ENCODE data around the gene KDM4B.

Gene KDM4B

DNA sequence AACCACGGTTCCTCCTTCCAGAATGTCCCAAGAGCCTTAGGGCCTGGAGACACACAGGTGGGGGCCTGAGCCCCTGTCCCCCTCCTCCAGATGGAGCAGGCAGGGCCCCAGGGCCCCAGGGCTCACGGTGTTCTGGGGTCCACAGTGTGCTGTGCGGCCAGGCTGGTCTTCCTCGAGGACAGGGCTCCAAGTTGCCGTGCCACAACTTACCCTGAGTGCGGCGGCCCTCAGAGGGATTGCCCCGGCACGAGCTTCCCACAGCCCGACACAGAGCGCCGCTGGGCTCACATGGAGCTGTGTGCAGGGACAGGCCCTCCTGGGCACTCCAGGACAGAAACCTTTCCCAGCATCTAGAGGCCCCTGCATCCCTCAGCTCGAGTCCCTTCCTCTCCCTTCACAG lies 160.8 kb downstream of the KDM4B start:
- CTCF ChIA-PET: no interaction called here

DNA sequence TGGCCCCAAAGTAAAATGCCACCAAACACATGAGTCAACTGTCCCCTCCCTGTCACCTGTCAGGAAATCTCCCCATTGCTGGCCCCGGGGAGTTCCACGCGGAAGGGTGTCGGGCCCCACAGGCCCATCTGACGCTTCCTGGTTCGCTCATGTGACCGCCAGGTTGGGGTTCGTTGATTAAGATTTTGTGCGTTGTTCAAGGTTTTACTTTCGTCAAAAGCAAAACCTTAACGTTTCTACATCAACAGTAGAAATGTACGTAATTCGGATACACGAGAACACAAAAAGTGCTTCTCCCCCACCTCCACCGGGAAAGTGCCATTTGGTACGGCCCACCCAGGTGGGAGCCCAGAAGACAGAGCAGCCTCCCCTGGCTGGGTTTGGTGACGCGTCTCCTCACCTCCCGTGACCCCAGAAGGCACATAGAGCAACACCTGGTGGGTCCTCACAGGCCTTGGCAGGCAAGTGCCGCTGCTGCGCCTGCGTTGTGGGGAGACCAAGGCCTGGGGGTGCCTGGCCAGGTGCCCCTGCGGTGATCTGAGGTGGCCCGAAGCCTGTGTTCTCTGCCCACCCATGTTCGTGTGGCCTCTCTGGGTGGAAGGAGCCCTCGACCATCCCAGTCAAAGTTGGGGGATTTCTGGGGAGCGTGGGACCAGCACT lies 161.6 kb downstream of the KDM4B start:
- Mint-ChIP-seq H3K27ac (peak overlapping the region; percentile 85), H3K36me3 (peaks cover 5% of the 10 kb centered on the region), H3K9me3 (no peaks in the 10 kb centered on the region), H3K27me3 (no peaks in the 10 kb centered on the region), H3K4me3 (no peak overlapping the region), H3K4me1 (peaks cover 17% of the 10 kb centered on the region)
- peak; percentile 47 for DNase-seq
- CTCF ChIA-PET: no interaction called here

More for the DNA sequence above, 160.8 kb downstream of the KDM4B start:
- H3K36me3 Mint-ChIP-seq: peaks cover 4% of the 10 kb centered on the region
- H3K4me1 Mint-ChIP-seq: peaks cover 17% of the 10 kb centered on the region
- H3K4me3 Mint-ChIP-seq: no peak overlapping the region
- no peaks in the 10 kb centered on the region for H3K9me3 Mint-ChIP-seq
- no peak for DNase-seq
- no peaks in the 10 kb centered on the region for H3K27me3 Mint-ChIP-seq
- H3K27ac Mint-ChIP-seq: peak overlapping the region; percentile 85

DNA sequence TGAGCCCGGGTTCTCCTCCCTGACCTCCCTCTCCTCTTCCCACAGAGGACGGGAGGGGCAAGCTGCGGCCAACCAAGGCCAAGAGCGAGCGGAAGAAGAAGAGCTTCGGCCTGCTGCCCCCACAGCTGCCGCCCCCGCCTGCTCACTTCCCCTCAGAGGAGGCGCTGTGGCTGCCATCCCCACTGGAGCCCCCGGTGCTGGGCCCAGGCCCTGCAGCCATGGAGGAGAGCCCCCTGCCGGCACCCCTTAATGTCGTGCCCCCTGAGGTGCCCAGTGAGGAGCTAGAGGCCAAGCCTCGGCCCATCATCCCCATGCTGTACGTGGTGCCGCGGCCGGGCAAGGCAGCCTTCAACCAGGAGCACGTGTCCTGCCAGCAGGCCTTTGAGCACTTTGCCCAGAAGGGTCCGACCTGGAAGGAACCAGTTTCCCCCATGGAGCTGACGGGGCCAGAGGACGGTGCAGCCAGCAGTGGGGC lies 162.2 kb downstream of the KDM4B start:
- Mint-ChIP-seq H3K36me3 (peaks cover 5% of the 10 kb centered on the region), H3K27ac (peak overlapping the region; percentile 85), H3K9me3 (no peaks in the 10 kb centered on the region), H3K27me3 (no peaks in the 10 kb centered on the region), H3K4me1 (peaks cover 13% of the 10 kb centered on the region), H3K4me3 (no peak overlapping the region)
- CTCF ChIA-PET: no interaction called here
- DNase-seq: no peak

DNA sequence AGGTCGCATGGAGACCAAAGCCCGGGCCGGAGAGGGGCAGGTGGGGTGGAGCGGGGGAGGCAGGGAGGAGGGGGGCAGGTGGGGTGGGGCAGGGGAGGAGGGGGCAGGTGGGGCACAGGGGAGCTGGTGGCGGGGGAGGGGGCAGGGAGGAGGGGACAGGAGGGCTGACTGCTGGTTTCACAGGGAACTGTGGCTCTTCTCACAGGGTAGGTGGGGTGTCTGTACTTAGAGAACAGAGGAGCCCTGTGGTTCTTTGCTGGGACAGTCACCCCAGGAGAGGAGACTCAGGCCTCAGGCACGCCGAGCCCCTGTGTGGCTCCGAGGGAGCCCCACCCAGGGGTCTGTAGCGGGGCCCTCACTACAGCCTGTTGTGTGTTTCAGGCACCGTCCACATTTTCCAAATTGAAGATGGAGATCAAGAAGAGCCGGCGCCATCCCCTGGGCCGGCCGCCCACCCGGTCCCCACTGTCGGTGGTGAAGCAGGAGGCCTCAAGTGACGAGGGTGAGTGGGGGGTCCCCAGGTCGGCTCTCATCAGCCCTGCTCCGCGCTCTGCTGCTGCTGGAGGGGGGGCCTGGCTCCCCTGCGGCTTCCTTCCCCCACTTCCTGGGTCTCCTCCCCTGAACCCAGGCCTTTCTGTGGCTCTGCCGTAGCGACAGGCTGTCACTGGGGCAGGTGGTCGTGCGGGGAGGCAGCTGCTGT lies 162.7 kb downstream of the KDM4B start:
- Mint-ChIP-seq H3K27me3 (no peaks in the 10 kb centered on the region), H3K4me3 (no peak overlapping the region), H3K9me3 (no peaks in the 10 kb centered on the region), H3K36me3 (peaks cover 5% of the 10 kb centered on the region), H3K4me1 (peaks cover 13% of the 10 kb centered on the region), H3K27ac (no peak overlapping the region)
- DNase-seq: no peak
- CTCF ChIA-PET: no interaction called here

DNA sequence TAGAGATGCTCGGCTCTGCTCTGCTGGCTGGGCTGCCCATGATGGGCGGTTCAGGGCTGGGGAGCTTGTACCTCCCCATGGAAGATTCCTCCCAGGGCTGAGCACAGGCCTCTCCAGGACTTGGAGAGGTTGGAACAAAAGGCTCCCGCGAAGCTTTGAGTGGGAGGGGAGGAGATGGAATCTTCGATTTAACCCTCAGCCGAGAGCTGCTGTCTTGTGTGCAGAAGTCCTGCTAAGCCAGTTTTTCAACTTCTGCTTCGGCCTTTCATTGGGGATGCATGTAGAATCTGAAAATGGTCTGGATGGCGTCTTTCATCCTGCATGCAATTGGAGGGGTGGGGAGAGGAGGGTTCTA lies 163.3 kb downstream of the KDM4B start:
- peaks cover 10% of the 10 kb centered on the region for H3K36me3 Mint-ChIP-seq
- peaks cover 13% of the 10 kb centered on the region for H3K4me1 Mint-ChIP-seq
- no peak overlapping the region for H3K27ac Mint-ChIP-seq
- H3K9me3 Mint-ChIP-seq: no peaks in the 10 kb centered on the region
- CTCF ChIA-PET: no interaction called here
- no peaks in the 10 kb centered on the region for H3K27me3 Mint-ChIP-seq
- DNase-seq: no peak
- H3K4me3 Mint-ChIP-seq: no peak overlapping the region

DNA sequence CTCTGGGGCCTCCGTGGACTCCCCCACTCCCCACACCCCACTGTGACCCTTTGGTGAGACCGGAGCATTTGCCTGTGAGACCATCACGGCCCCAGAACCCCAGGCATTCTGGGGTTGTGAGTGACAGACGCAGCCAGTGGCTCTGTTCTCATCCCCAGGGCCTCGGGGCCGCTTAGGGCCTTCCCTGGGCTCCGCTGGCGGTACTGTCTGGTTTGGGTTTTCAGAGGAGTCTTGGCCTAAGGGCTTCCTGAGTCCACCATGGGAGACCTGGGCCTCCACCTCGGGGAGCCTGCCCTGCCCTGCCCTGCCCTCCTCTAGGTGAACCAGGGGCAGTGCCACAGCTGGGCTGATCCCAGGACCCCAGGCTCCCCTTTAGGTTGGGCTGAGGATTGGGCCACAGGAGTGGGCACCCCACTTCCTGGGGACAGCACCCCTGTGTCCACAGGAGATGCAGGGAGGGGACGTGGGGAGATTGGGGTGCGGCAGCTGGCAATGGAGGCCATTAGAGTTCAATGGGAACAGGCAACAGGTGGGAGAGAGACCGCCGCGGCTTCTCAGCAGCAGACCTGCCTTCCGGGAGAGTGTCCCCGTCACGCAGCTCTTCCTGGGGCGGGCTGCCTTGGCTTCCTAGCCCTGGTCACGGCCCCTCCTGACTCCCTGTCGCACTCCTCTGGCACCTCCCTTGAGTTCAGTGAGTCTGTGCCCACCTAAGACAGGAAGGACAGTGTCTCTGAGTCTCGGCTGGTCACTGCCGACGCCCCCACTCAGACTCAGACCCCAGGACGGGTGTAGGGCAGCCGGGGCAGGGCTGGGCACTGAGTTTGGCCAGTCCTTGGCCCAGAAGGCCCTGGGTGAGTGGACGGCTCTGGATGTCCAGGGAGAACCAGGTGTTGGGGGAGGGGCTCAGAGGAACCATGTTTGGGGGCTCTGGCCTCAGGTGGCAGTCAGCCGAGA lies 164.1 kb downstream of the KDM4B start:
- peaks cover 17% of the 10 kb centered on the region for H3K36me3 Mint-ChIP-seq
- H3K4me1 Mint-ChIP-seq: peaks cover 13% of the 10 kb centered on the region
- no peaks in the 10 kb centered on the region for H3K9me3 Mint-ChIP-seq
- no peak for DNase-seq
- H3K27me3 Mint-ChIP-seq: no peaks in the 10 kb centered on the region
- CTCF ChIA-PET: no interaction called here
- no peak overlapping the region for H3K27ac Mint-ChIP-seq
- H3K4me3 Mint-ChIP-seq: no peak overlapping the region

DNA sequence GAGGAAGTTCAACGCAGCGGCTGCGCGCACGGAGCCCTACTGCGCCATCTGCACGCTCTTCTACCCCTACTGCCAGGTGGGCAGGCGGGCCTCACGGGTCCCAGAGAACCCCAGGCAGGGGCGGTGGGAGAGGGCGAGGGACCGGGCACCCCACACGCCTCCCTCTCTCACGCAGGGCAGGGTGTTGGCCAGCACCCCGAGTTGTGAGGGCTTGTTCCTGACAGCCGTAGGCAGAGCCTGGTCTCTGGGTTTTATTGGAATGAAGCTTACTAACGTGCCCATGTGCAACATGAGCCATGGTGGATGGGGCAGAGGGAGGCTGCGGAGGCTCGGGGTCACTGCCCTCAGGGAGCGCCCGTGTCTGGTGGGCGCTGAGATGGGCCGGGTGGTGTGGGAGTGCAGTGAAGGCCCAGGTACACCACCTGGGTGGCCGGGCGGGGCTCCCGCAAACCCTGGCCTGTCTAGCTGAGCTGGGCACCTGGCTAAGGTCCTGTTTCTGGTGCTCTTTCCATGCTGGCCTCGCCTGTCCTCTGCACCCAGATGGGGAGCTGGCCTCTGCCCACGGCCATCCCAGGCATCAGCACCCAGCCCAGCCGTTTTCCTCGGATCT lies 165.2 kb downstream of the KDM4B start:
- H3K4me1 Mint-ChIP-seq: peaks cover 24% of the 10 kb centered on the region
- peaks cover 28% of the 10 kb centered on the region for H3K36me3 Mint-ChIP-seq
- DNase-seq: no peak
- CTCF ChIA-PET: no interaction called here
- H3K9me3 Mint-ChIP-seq: peaks cover 3% of the 10 kb centered on the region
- no peak overlapping the region for H3K27ac Mint-ChIP-seq
- H3K27me3 Mint-ChIP-seq: peaks cover 3% of the 10 kb centered on the region
- no peak overlapping the region for H3K4me3 Mint-ChIP-seq

DNA sequence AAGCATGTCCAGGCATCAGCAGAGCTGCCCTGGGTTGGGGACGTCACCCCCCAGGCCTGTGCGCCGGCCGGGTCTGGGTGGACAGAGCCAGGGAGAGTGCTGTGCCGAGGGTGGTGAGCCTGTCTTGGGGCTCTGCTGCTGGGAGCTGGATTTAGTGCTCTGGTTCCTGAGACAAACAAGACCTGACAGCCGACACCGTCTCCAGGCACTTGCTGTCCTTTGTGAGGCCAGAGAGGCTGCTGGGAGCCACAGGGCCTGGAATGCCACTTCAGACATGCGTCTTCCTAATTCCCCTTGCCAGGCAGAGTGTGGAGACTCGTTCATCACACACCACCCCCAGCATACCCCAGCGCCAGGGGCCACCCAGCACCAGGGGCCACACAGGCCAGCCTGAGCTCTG lies 165.8 kb downstream of the KDM4B start:
- Mint-ChIP-seq H3K27me3 (peaks cover 9% of the 10 kb centered on the region), H3K9me3 (peaks cover 5% of the 10 kb centered on the region), H3K36me3 (peaks cover 34% of the 10 kb centered on the region), H3K27ac (no peak overlapping the region), H3K4me3 (no peak overlapping the region), H3K4me1 (peaks cover 29% of the 10 kb centered on the region)
- DNase-seq: no peak
- CTCF ChIA-PET: no interaction called here

DNA sequence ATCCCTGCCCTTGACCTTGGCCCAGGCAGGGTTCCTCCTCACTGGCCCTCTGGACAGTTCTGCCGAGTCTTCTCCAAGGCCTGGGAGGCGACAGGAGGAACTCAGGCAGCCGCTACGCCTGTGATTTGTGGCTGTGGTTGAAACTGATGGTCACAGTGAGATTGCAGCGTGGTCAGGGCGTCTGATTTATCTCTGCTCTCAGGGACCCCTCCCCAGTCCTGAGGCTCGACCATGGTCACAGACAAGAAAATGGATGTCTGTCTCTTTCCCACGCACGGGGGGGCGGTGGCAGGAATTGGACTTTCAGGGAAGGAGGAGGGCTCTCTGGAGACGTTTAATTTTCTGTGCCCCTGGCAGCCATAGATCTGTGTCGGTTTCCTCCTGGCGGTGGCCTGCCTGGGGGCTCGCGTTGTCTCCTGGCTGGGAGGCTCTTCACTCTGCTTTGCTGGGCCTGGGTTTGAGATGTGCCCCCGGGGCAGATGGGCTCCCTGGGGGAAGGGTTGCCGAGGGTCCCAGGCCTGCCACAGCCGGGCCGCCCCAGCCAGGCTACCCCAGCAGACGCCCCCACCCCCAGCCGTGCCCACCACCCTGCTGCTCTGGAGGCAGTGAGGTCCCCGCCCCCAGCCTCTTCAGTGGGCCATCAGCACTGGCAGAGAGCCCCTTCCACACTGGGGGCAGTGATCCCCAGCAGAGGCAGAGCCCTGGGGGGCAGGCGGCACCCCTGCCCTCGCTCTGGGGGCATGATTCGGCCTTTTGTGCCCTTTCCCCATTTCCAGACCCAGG lies 167.4 kb downstream of the KDM4B start:
- H3K27me3 Mint-ChIP-seq: peaks cover 14% of the 10 kb centered on the region
- peaks cover 5% of the 10 kb centered on the region for H3K9me3 Mint-ChIP-seq
- H3K36me3 Mint-ChIP-seq: peaks cover 42% of the 10 kb centered on the region
- no peak overlapping the region for H3K4me3 Mint-ChIP-seq
- CTCF ChIA-PET: no interaction called here
- DNase-seq: no peak
- H3K27ac Mint-ChIP-seq: no peak overlapping the region
- peaks cover 26% of the 10 kb centered on the region for H3K4me1 Mint-ChIP-seq

DNA sequence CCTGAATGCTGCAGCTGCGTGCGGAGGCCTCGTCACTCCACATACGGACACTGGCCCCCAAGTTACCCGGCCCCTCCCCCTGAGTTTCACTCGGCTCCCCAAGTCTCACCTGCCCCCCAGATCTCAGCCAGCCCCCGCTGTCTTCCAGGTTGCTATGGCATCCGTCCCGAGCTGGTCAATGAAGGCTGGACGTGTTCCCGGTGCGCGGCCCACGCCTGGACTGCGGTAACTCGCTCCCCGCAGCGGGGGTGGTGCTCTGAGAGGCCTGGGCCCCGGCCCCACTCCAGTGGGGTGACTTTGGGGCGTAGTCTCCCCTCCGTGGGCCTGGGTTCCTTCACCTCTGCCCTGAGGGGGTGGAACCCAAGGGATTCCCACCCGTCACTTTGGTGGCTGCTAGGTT lies 168.2 kb downstream of the KDM4B start:
- DNase-seq: no peak
- H3K27ac Mint-ChIP-seq: no peak overlapping the region
- H3K9me3 Mint-ChIP-seq: peaks cover 5% of the 10 kb centered on the region
- H3K4me1 Mint-ChIP-seq: peaks cover 23% of the 10 kb centered on the region
- CTCF ChIA-PET: no interaction called here
- peaks cover 40% of the 10 kb centered on the region for H3K36me3 Mint-ChIP-seq
- peaks cover 14% of the 10 kb centered on the region for H3K27me3 Mint-ChIP-seq
- no peak overlapping the region for H3K4me3 Mint-ChIP-seq

DNA sequence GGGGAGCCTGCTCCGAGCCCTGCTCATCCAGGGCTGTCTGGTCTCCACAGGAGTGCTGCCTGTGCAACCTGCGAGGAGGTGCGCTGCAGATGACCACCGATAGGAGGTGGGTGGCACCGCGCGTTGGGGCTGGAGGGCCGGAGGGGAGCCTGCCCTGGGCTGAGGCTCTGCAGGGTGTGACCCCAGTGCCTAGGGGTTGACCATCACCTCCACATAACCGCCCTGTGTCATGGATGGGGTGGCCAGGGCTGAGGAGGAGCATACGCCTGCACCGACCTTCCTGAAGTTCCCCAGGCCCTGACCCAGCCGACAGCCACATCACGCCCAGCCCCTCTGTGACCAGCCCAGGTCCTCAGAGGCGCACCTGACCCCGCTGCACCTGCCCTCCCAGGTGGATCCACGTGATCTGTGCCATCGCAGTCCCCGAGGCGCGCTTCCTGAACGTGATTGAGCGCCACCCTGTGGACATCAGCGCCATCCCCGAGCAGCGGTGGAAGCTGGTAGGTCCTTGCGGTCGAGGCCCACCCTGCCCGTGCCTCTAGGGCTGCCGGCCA lies 168.7 kb downstream of the KDM4B start:
- H3K36me3 Mint-ChIP-seq: peaks cover 40% of the 10 kb centered on the region
- peaks cover 5% of the 10 kb centered on the region for H3K9me3 Mint-ChIP-seq
- H3K27ac Mint-ChIP-seq: no peak overlapping the region
- no peak for DNase-seq
- H3K27me3 Mint-ChIP-seq: peaks cover 14% of the 10 kb centered on the region
- CTCF ChIA-PET: interaction anchor here (0.6 kb wide), 1 partner anchor 88 kb away, joined by 3 read pairs; no protein-coding TSS in a partner anchor
- H3K4me1 Mint-ChIP-seq: peaks cover 23% of the 10 kb centered on the region
- H3K4me3 Mint-ChIP-seq: no peak overlapping the region

DNA sequence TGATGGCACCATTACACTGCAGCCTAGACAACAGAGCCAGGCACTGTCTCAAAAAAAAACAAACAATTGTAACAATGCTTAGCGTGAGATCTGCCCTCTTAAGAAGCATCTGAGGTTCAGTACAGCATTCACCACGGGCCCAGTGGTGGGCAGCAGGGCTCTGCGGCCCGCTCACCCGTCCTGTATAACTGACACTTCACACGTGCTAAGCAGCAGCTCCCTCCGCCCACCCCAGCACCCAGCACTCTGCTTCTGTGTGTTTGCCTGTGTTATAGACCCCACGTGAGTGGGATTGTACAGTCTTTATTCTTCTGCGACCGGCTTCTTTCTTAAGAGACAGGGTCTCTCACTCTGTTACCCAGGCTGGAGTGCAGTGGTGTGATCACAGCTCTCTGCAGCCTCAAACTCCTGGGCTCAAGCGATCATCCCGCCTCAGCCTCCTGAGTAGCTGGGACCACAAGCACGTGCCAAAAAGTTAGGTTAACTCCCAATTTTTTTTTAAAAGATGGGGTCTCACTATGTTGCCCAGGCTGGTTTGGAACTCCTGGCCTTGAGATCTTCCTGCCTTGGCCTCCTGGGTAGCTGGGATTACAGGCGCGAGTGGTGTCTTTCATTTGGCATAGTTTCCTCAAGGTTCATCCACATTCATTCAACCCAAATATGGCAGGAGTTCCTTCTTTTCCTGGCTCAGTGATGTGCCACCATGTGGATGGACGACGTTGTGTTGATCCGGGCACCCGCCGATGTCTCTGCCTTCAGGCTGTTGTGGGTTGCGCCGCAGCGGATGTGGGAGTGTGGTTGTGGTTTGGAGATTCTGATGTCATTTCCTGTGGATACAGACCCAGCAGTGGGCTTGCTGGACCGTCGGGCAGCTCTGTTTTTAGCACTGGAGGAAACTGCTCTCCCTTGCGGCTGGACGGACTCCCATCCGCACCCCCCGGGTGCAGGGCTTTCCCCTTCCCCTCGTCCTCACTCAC lies 170.0 kb downstream of the KDM4B start:
- Mint-ChIP-seq H3K4me1 (peaks cover 27% of the 10 kb centered on the region), H3K9me3 (peaks cover 5% of the 10 kb centered on the region), H3K4me3 (peak overlapping the region; percentile 68), H3K36me3 (peaks cover 40% of the 10 kb centered on the region), H3K27me3 (peaks cover 14% of the 10 kb centered on the region), H3K27ac (peak overlapping the region; percentile 92)
- CTCF ChIA-PET: interaction anchor here (0.5 to 1.0 kb wide), 3 partner anchors 11 to 744 kb away, joined by 3 read pairs; no protein-coding TSS in a partner anchor
- DNase-seq: peak; percentile 91

Data from activated naive CD4-positive, alpha-beta T cell treated with anti-CD3 and anti-CD28 coated beads, Interleukin-2, amount 10 ng/mL, durations not matched to agents 7 days and 5 days (primary cell).